Hepatocyte (in vitro differentiated cells): ENCODE results near the gene OR10G3.

Source experiments
- CTCF ChIP-seq: fragments of 200-600 bp; sonication (generic); IDR thresholded peaks from 2 replicates; pipeline ENCODE4 v1.5.1; 2016; ENCODE audit warnings: antibody characterized with exemption, mild to moderate bottlenecking; ENCODE audit not compliant: poor library complexity
- EZH2 ChIP-seq: fragments of 200-600 bp; sonication (generic); IDR thresholded peaks from 2 replicates; pipeline ENCODE4 v1.6.1; 2016; ENCODE audit warnings: antibody characterized with exemption, mild to moderate bottlenecking, borderline replicate concordance
- EZH2phosphoT487 ChIP-seq: fragments of 200-600 bp; sonication (generic); IDR thresholded peaks from one replicate; pipeline ENCODE4 v1.6.1; 2018; ENCODE audit warnings: antibody characterized with exemption, mild to moderate bottlenecking, low read depth, moderate library complexity; ENCODE audit not compliant: unreplicated experiment, severe bottlenecking

- TF ChIP-seq CTCF (no peak), EZH2phosphoT487 (no peak), EZH2 (no peak)
Measured at GRCh38 chr14:21575661-21576060, 4.2 kb downstream of the OR10G3 start.
